ENCODE measurements around the gene ZKSCAN3.
"Not testable (repeated sequence)": the region's sequence is repeated elsewhere in the genome, so short reads cannot be mapped to it uniquely, and the experiment has no call there.

Gene ZKSCAN3

DNA sequence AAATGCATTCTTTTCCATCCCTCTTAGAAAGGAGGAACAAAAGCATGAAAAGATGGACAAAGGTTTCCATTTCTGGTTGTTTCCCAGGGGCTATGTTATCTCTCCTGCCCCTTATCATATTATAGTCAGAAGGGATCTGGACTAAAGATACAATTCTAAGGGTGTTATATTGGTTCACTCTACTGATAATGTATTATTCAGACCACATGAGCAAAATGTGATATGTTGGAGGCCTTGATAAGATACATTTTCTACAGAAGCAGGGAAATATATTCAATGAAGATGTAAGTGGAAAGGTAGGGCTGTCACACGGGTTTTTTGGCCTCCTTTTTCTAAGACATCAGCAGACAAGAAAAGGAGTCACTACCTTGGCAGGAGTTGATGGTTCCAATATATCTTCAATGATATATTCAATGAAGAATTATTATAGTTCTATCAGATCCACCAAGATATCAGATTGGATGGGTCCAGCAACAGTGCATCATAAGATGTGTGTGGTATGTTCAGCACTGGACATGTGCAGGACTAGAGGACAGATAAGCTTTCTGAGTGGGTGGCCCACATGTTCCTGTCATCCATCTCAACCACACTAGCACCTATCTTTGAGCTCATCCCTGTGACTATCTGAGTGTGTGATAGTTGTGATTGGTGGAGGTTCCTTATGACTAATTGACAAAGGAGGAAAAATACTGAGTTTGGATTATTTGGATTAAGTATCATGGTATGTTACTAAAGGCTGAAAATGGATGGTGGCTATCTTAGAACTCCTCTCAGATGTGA lies 5.7 kb upstream of the ZKSCAN3 start:
- no peak for DNase-seq (ENCODE audit: low read depth)

DNA sequence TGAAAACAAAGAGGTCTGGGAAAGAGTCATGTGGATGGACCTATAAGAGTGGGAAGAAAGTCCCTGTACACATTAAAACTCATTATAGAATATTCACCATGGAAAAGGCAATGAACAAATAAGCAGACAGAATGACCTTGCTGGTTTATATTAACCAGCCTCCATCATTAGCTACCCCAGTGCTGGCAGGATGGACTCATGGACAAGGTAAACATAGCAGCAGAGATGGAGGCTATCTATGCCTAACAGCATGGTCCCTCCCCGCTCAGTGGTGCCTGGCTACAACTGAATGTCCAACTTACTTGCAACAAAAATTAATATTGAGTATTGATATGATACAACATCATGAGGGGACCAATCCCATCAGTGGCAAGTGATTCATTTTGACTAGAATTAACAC lies 4.5 kb upstream of the ZKSCAN3 start:
- no peak for DNase-seq (ENCODE audit: low read depth)

DNA sequence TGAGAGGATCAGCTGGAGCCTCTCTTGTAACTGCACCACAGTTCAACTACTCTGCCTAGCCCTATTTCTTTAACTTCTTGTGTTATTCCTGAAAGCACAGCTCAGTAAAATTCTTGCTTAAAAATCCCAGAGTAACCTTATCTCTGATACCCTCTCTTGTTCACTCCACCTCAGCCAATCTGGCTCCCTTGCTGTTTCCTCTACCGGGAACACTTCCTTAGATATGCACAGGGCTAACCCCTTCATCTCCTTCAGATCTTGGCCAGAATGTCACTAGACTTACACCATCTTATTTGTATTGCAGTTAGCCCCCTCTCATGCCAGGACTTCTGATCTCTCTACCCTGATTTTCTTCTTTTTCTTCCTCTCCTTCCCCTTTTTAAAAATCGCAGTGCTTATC lies 2.6 kb upstream of the ZKSCAN3 start:
- no peak for DNase-seq (ENCODE audit: low read depth)

DNA sequence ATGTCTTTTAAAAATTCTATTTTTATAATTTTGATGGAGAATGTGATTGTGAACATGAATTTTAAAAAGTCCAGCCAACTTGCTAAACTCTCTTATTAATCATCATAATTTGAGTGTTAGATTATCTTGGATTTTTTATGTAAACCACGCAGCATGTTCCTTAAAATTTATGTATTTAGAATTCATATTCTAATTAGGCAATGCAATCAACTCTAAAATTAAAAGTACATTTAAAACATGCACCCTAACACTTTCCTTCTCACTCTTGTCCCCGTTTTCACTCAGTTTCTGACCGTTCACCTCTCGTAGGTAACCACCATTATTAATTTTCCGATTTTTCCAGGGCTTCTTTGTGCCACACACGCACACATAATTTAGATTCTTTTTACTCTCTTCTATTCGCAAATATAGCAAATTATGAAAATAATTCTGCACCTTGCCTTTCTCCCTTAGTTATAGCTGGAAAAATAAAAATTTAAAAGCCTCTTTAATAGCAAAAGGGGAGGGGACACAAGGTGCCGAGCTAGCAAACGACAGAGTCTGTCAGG lies 329 bp upstream of the ZKSCAN3 start:
- no peak for DNase-seq (ENCODE audit: low read depth)

DNA sequence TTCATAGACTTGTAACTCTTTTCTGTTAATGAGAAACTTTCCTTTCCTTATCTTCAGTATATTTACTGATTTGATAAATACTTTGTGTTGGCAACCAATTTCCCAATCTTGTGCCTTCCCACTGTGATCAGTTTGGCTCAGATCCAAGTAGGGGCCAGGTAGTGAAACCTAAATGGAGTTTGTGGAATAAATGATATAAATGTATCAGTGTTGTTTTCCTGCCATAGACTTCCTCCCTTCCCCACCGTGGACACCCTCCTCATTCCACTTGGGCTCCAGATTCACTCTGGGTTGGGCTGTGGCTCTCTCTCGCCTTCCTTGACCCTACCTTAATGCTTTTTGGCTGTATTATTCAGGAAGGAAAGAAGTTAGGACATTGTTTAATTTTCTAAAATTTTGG lies 1.3 kb downstream of the ZKSCAN3 start:
- DNase-seq (ENCODE audit: low read depth), result no peak

DNA sequence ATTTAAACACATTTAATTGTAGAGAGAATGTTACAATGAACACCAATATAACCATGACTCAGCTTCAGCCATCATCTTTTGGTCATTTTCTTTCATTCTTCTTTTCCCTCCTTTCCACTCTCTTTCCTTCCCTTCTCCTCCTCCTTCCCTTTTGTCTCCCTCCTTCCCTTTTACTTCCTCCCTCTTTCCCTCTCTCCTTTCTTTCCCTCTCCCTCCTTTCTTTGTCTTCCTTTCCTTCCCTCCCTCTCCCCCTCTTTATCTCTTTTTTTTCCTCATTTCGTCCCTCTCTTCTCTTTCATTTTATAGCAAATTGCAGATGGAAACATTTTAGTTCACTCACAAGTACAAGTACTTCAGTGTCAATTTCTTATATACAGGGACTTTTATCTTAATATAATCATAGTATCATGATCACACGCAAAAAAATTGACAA lies 1.8 kb downstream of the ZKSCAN3 start:
- no peak for DNase-seq (ENCODE audit: low read depth)

DNA sequence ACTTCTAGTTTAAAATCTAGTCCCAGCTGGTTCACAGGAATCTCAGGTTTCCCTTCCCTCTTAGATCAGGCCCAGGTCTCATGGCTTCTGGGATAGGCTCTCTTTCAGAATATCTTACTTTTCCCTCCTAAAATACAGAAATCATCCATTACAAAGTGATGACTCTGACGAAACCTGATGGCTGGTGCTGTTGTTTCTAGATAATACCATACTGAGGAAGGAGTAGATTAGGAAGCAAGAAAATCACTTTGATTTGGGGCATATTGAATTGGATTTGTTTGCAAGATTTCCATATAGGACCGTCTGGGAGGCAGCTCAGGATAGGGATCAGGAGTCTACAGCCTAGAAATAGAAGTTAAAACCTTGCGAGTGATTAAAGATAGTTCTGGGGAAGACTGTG lies 3.6 kb downstream of the ZKSCAN3 start:
- no peak for DNase-seq (ENCODE audit: low read depth)

DNA sequence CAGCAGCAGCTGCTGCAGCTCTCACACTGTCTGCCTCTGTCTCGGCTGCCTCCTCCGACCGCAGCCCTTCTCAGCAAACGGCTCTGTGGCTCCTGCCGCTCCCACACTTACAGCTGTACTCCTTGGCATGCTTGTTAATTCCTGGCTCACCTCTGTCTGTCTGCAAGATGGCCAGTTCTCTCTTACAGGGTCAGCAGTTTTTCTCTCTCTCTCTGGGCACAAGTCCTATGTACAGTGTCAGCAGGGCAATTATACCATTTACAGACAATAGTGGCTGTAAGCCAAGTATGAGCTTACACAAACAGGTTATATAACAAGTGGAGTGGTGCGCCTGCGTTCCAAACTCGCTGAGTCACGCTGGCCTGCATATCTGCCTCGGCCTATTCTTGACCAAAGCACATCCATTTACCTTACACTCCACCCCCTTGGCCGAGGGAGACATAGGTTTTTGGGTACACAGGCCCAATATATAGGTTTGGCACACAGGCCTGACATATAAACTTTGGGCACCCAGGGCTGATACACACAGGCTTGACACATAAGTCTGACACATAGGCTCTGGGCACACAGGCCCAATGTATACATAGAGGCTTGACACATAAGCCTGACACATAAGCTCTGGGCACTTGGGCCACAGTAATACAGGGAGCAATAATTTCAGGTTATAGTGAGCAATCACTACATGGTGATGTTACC lies 4.4 kb downstream of the ZKSCAN3 start:
- peak; percentile 54 for DNase-seq (ENCODE audit: low read depth)

DNA sequence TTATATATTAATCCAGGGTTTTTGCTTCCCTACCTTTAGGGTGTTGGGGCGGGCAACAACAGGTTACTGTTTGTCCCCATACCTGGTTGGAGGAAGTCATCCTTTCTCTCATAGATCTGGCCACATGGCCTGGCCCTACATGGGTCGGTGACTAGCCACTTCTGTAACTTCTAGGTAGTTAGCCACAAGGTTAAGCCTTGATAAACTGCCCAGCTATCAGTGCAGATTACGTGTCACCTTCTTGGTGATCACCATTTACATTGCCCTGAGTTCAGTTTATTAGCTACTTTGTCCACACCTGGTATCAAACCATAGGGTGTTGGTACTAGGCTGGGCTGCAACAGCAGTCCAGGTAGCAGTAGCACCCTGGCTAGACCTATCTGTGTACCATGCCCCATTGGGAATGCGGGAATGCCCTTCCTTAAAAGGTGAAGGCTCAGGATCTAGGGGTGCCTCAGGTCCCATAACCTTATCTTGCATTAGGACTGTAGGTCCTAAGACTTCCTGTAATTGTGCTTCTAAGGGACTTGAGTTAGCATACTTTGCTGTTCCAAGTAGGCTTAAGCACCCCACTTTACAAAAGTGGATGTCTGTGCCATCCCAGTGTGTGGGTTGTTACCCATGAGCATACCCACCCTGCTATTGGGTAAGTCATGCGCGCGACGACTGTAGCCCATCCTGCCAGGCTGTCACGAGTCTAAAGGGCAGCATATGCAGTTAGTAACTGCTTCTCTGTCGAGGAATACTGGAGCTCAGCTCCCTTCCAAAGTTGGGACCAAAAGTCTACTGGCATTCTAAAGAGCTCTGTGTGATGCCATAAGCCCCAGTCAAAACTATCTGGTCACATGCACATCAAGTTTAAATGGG lies 5.2 kb downstream of the ZKSCAN3 start:
- no peak for DNase-seq (ENCODE audit: low read depth)

DNA sequence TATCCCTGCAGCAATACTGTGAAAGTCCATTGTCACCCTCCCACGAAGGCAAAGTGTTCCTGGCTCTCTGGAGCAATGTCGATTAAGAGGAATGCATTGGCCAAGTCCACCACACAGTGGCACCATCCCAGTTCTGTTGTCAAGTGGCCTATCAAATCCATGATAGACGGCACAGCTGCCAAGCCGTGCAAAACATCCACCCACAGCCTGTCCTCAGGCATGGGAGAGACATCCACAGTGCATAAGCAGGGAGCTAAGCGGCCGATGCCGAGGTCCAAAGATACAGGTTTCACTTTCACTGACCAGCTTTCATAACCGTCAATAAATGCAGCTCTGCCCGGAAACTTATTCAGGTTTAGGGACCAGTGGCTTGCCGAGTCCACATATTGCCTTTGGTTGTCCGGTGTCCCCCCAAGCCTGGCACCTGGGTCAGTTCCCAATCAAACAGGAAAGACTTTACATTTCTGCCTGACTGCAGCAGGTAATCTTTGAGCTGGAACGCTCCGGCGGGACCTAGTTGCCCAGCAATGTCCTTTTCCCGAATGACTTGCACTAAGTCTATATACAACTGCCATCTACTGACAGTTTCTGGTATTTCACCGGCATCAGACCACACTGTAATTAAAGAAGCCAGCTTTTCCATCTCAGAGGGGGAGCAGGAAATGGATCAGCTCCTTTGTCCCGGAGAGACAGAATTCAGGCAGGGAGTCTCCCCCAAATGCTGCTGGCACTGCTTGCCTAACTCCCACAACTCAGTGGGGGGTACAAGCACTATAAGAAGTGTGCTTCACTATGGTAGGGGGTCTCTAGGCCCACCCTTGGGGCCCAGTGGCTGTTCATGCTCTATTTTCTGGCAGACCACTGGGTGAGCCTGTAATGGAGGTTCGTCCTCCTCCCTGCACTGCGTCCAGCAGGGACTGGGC lies 6.3 kb downstream of the ZKSCAN3 start:
- DNase-seq (ENCODE audit: low read depth), result peak; percentile 84

DNA sequence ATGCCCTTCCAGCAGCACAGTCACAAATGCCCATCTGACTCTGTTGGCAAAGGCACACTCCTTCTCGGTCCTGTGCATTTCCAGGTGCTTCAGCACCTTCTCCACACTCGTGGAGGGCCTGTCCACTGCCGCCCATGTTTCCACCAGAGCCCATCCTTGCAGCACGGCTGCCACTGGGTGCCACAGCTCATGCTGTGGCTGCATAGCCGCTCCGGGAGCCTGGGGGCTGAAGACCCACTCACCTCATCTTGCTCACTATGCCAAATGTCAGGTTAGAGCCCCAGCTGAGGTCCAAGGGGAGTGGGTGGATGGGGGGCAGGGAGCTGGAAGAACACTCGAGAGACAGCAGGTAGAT lies 6.9 kb downstream of the ZKSCAN3 start:
- no peak for DNase-seq (ENCODE audit: low read depth)

DNA sequence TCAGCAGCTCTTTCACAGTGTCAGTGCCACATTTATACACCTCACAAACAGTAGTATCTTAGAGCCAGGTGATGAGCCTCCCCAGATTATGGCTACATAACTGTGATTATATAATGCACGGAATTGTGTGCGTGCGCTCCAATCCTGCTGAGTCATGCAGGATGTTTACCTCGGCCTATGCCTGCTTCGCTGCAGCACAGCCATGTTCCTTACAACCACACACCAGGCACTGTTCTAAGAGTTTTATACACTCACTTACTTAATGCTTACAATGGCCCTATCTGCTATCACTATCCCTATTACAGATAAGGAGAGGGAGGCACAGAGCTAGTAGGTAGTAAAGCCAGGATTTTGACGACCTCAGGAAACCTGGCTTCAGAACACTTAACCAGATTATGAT lies 7.3 kb downstream of the ZKSCAN3 start:
- DNase-seq (ENCODE audit: low read depth), result no peak

DNA sequence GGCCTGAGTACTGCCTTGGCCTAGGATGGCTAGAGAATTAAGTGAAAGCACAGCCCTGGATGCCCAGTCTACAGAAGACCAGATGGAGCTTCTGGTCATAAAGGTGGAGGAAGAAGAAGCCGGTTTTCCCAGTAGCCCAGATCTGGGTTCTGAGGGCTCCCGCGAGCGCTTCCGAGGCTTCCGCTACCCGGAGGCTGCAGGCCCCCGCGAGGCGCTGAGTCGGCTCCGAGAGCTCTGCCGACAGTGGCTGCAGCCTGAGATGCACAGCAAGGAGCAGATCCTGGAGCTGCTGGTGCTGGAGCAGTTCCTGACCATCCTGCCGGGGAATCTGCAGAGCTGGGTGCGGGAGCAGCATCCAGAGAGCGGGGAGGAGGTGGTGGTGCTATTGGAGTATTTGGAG lies 9.8 kb downstream of the ZKSCAN3 start:
- not testable (repeated sequence) for DNase-seq (ENCODE audit: low read depth)

DNA sequence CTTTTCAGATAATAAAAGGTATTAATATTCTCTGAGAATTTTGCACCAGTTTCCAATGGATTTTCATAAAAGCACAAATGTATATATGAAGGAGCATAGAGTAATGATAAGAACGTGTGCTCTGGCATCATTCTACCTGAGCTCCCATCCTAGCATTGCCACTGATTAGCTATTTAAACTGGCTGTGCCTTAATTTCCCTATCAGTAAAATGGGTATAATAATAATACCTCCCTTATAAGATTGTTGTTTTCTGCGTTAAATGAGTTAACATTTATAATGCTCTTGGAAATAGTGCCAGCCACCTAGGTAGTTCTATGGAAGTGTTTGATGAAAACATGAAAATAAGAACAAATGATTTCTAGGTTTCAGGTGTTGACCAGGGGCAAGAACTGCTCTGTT lies 11.2 kb downstream of the ZKSCAN3 start:
- no peak for DNase-seq (ENCODE audit: low read depth)

DNA sequence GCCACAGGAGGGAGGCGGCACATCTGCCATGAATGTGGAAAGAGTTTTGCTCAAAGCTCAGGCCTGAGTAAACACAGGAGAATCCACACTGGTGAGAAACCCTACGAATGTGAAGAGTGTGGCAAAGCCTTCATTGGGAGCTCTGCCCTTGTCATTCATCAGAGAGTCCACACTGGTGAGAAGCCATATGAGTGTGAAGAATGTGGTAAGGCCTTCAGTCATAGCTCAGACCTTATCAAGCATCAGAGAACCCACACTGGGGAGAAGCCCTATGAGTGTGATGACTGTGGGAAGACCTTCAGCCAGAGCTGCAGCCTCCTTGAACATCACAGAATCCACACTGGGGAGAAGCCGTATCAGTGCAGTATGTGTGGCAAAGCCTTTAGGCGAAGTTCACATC lies 15.8 kb downstream of the ZKSCAN3 start:
- DNase-seq (ENCODE audit: low read depth), result not testable (repeated sequence)

DNA sequence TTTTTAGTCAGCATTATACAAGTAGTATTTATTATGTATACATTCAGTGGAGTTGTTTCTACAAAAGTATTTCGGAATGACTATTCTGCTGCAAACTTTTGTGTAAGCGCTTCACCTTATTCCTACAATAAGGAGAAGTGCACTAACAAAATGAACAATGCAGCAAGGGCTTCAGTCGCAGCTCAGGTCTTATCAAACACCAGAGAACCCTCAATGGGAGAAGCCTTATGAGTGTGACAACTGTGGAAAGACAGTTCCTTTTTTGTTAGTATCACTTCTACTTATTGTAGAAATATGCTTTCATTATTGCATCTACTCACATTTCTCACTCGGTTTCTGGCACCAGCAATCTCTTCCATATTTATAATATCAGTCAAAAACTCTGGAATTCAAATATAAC lies 18.8 kb downstream of the ZKSCAN3 start:
- no peak for DNase-seq (ENCODE audit: low read depth)

DNA sequence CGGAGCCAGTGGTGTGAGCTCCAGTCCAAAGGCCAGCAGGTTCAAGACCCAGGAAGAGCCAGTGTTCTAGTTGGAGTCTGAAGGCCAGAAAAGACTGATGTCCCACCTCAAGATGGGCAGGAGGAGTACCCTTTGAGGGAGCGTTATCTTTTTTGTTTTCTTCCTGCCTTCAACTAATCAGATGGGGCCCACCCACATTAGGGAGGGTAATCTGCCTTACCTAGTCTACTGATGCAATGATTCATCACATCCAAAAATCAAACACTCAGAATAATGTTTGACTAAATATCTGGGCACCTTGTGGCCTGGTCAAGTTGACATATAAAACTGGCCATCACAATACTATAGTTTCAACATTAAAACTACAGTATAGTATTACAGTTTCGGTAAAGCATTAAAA lies 19.7 kb downstream of the ZKSCAN3 start:
- DNase-seq (ENCODE audit: low read depth), result no peak

DNA sequence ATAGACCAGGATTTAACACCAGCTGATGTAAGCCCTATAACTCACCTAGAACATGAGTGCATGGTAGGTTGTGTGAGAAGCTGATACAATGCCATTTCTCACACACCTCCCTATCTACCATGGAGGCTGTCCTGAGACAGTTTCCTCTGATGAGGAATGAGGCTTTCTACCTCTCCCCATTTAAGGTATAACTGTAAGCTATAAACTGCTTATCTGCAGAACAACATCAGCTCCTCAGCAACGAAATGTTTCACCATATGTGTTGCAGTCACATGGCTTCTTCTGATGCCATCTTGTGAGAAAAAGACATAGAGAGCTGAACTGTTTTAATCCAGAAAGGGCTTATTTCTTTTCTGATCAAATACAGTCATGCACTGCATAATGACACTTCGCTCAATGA lies 20.7 kb downstream of the ZKSCAN3 start:
- no peak for DNase-seq (ENCODE audit: low read depth)

DNA sequence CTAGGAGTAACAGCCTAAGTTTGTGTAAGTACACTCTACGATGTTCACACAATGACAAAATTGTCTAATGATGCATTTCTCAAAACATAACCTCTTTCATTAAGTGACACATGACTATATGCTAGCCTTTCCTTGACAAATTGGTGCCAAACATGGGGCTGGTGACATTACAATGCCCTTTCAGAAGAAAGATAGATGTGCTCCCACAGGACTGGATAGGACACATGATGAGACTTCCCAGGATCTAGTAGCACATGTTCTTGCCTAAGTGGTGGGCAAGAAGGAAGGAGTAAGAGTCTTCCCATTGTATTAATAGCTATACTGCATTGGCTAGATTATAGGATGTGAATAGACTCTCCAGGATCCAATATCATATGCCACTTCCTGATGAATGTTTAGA lies 21.5 kb downstream of the ZKSCAN3 start:
- no peak for DNase-seq (ENCODE audit: low read depth)

DNA sequence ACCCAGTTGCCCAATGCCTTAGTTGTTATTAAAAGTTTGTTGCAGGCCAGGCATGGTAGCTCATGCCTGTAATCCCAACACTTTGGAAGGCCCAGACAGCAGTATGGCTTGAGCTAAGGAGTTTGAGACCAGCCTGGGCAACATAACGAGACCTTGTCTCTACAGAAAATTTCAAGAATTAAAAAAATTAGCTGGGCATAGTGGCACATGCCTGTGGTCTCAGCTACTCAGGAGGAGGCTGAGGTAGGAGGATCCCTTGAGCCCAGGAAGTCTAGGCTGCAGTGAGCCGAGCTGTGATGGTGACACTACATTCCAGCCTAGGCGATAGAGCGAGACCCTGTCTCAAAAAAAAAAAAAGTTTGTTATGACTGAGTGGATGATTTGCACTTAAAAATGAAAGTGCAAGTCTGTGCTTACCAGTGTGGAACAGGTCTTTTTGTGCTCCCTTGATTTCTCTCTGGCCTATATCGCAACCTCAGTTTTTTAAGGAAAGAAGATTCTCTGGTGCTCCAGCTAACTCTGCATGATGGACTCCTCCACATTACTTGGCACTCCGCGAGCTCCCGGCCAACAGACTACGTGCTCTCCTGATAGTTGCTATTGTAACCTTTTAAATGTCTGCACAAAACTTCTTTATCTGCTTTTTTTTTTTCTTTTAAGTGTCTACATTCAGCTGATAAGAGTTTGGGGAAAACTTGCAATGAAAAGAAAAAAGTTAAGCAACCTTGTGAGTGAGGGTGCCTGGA lies 22.1 kb downstream of the ZKSCAN3 start:
- no peak for DNase-seq (ENCODE audit: low read depth)

DNA sequence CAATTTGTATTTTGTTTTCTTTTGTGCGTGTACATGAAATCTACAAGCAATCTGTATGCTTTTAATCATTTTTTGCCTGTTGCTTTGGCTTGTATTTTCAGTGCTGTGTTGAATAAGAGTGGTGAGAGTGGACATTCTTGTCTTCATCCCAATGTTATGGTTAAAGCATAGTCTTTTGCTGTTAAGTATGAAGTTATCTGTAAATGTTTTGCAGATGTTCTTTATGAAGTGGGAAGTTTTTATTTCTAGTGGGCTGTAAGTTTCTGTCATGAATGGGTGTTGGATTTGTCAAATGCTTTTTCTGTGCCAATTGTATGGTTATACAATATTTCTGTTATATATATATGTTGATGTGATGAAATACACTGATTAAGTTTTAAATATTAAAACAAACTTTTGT lies 24.2 kb downstream of the ZKSCAN3 start:
- no peak for DNase-seq (ENCODE audit: low read depth)
